B cell (primary cell): ENCODE measurements around the gene FBXL4.

ENCODE experiments used
- CTCF ChIP-seq: fragments of 200-600 bp; IDR thresholded peaks from one replicate; pipeline ENCODE4 v1.8.0; 2022; ENCODE audit warnings: antibody characterized with exemption, mild to moderate bottlenecking
- EZH2 ChIP-seq: IDR thresholded peaks from 2 replicates; pipeline ENCODE4 v1.6.1; 2012; ENCODE audit warnings: borderline replicate concordance, low read depth, mild to moderate bottlenecking, moderate library complexity, low read length; ENCODE audit not compliant: insufficient read depth, poor library complexity, severe bottlenecking

- TF ChIP-seq EZH2 (no peak), CTCF (no peak)
Observed at GRCh38 chr6:98985391-98985790, 37.6 kb upstream of the FBXL4 start.
